Panc1 (cell line): ENCODE measurements around the gene CEP162. TPM values are rescaled to one million over a fixed set of nuclear protein-coding genes. Genes with fewer than 3 reads are reported as not detected.
"Not testable (repeated sequence)": the region's sequence is repeated elsewhere in the genome, so short reads cannot be mapped to it uniquely, and the experiment has no call there.

ENCODE experiments used
- ATAC-seq: fragments of 200-7000 bp; cut with Tn5 transposase; 2 replicates; pipeline ENCODE4 v1.9.1; 2020; ENCODE audit warnings: mild to moderate bottlenecking, moderate library complexity
- BruUV-seq: library from RNA; stranded (reverse); fragments of 400-500 nt; replicated peaks from 2 replicates; lab custom pipeline; 2021; lab: Mats Ljungman, UMichigan
- CTCF ChIA-PET: fragments of 300-600 bp; sonication (Branson Sonifier 250); formaldehyde crosslinking; loops from one replicate; lab custom pipeline; 2022; ENCODE audit warnings: antibody characterized with exemption; lab: Charles Lee
- POLR2A ChIA-PET: fragments of 300-600 bp; sonication (Branson Sonifier 250); formaldehyde crosslinking; loops from one replicate; lab custom pipeline; 2022; ENCODE audit warnings: antibody characterized with exemption; lab: Charles Lee
- DNase-seq: peaks from one replicate; pipeline ENCODE4 v3.0.0-alpha.2; 2010; ENCODE audit warnings: low read depth, low spot score
- H3K27ac ChIP-seq: 2 replicates; pipeline ENCODE4 v1.5.1; 2011; ENCODE audit warnings: mild to moderate bottlenecking, low read length, inconsistent platforms
- H3K27me3 ChIP-seq: fragments of 200-500 bp; sonication (Bioruptor generic); 2 replicates; pipeline ENCODE4 v1.6.0; 2014; ENCODE audit warnings: low read length, inconsistent platforms; ENCODE audit not compliant: control insufficient read depth, insufficient read depth
- H3K36me3 ChIP-seq: fragments of 200-500 bp; sonication (Bioruptor generic); 2 replicates; pipeline ENCODE4 v1.5.1; 2014; ENCODE audit warnings: inconsistent platforms, mild to moderate bottlenecking, low read length, moderate library complexity; ENCODE audit not compliant: control insufficient read depth, insufficient read depth
- H3K4me1 ChIP-seq: 2 replicates; pipeline ENCODE4 v1.5.1; 2011; ENCODE audit warnings: inconsistent platforms, mild to moderate bottlenecking, low read length, moderate library complexity; ENCODE audit not compliant: control insufficient read depth, insufficient read depth
- H3K4me3 ChIP-seq, 2 experiments: 2 replicates each; pipeline ENCODE4 v1.5.1; 2011 to 2012; ENCODE audit warnings: low read depth in 2 of 2, low read length in 2 of 2, mild to moderate bottlenecking in 2 of 2, inconsistent platforms in 1 of 2, moderate library complexity in 1 of 2
- H3K9me3 ChIP-seq: fragments of 200-500 bp; sonication (Bioruptor generic); 2 replicates; pipeline ENCODE4 v1.5.1; 2014; ENCODE audit warnings: low read depth, mild to moderate bottlenecking, inconsistent platforms, low read length, moderate library complexity; ENCODE audit not compliant: control insufficient read depth, insufficient read depth
- POLR2AphosphoS5 ChIP-seq: IDR thresholded peaks from 2 replicates; pipeline ENCODE4 v1.6.1; 2012; ENCODE audit warnings: mild to moderate bottlenecking, low read depth, low read length, moderate library complexity
- REST ChIP-seq, 2 experiments: IDR thresholded peaks; 2 replicates each; pipeline ENCODE4 v1.6.1; 2011 to 2012; ENCODE audit warnings: low read depth in 2 of 2, control low read depth in 1 of 2, low read length in 1 of 2, mild to moderate bottlenecking in 1 of 2, moderate library complexity in 1 of 2; ENCODE audit not compliant: insufficient read depth in 1 of 2
- SIN3A ChIP-seq: IDR thresholded peaks from 2 replicates; pipeline ENCODE4 v1.6.1; 2012; ENCODE audit warnings: low read depth, mild to moderate bottlenecking, low read length, moderate library complexity, borderline replicate concordance; ENCODE audit not compliant: insufficient read depth
- TCF7L2 ChIP-seq: IDR thresholded peaks from 2 replicates; pipeline ENCODE4 v1.6.1; 2011; ENCODE audit warnings: mild to moderate bottlenecking, low read depth, low read length, inconsistent platforms
- in situ Hi-C: cut with HindIII; loops from 2 replicates; pipeline ENCODE4 v1.10.0; 2016; ENCODE audit warnings: low sequenced_read_pairs, low pct_unique_long_range_greater_than_20kb
- intact Hi-C: fragments of 100-400 bp; cut with micrococcal nuclease; formaldehyde crosslinking; loops from one replicate; pipeline ENCODE4 v1.10.0; 2022; ENCODE audit not compliant: unreplicated experiment
- total RNA-seq: library from RNA; stranded (reverse); gene quantifications from one replicate; pipeline ENCODE4 v1.2.1, GENCODE V29; 2021; ENCODE audit not compliant: unreplicated experiment
- TF ChIP-seq, protein P1 (sequence below): fragments of 450-650 bp; IDR thresholded peaks from 2 replicates; pipeline ENCODE4 v1.5.1; 2017; ENCODE audit warnings: mild to moderate bottlenecking

The CEP162 gene
- total RNA-seq, 1 experiment from 2014 or later, result 5.3 TPM

GRCh38 chr6:84166395-84166794, 61.0 kb downstream of the CEP162 start:
- Histone ChIP-seq H3K9me3 (no peaks in the 10 kb centered on the region), H3K27me3 (no peaks in the 10 kb centered on the region), H3K4me1 (no peaks in the 10 kb centered on the region), H3K27ac (no peak overlapping the region), H3K4me3 (no peak overlapping the region), H3K36me3 (peaks cover 2% of the 10 kb centered on the region; the same call in 1 of the 2 replicates)
- in situ Hi-C loops, result no loop called here
- BruUV-seq, result no TSS peak
- POLR2A ChIA-PET, result no interaction called here
- ATAC-seq, result no peak
- no peak for DNase-seq
- intact Hi-C loops, result no loop called here
- CTCF ChIA-PET, result no interaction called here
- TF ChIP-seq REST (IDR thresholded peaks at IDR 0.05; ENCODE audit: insufficient read depth in 1 of 2, low read depth in 2 of 2, low read length in 1 of 2), result no peak
- TF ChIP-seq, protein P1, sequence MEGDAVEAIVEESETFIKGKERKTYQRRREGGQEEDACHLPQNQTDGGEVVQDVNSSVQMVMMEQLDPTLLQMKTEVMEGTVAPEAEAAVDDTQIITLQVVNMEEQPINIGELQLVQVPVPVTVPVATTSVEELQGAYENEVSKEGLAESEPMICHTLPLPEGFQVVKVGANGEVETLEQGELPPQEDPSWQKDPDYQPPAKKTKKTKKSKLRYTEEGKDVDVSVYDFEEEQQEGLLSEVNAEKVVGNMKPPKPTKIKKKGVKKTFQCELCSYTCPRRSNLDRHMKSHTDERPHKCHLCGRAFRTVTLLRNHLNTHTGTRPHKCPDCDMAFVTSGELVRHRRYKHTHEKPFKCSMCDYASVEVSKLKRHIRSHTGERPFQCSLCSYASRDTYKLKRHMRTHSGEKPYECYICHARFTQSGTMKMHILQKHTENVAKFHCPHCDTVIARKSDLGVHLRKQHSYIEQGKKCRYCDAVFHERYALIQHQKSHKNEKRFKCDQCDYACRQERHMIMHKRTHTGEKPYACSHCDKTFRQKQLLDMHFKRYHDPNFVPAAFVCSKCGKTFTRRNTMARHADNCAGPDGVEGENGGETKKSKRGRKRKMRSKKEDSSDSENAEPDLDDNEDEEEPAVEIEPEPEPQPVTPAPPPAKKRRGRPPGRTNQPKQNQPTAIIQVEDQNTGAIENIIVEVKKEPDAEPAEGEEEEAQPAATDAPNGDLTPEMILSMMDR, result no peak
- TF ChIP-seq SIN3A, result no peak
- TF ChIP-seq TCF7L2, result no peak
- no peak for TF ChIP-seq POLR2AphosphoS5

DNA sequence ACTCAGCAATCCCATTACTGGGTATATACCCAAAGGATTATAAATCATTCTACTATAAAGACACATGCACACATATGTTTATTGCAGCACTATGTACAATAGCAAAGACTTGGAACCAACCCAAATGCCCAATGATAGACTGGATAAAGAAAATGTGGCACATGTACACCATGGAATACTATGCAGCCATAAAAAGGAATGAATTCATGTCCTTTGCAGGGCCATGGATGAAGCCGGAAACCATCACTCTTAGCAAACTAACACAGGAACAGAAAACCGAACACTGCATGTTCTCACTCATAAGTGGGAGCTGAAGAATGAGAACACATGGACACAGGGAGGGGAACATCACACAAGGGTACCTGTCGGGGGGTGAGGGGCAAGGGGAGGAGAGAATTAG, 63.1 kb downstream of the CEP162 start:
- in situ Hi-C loops, DNase-seq, POLR2A ChIA-PET, CTCF ChIA-PET, H3K9me3 ChIP-seq, H3K27me3 ChIP-seq, H3K36me3 ChIP-seq, ATAC-seq, intact Hi-C loops, H3K4me3 ChIP-seq, H3K4me1 ChIP-seq, BruUV-seq, H3K27ac ChIP-seq: not testable (repeated sequence)

GRCh38 chr6:84161190-84161589, 66.3 kb downstream of the CEP162 start:
- TF ChIP-seq, protein P1, result no peak
- TF ChIP-seq SIN3A, result no peak
- TF ChIP-seq POLR2AphosphoS5, result no peak
- no peak for TF ChIP-seq REST (IDR thresholded peaks at IDR 0.05; ENCODE audit: insufficient read depth in 1 of 2, low read depth in 2 of 2, low read length in 1 of 2)
- TF ChIP-seq TCF7L2, result no peak
- no peaks in the 10 kb centered on the region for H3K4me1 ChIP-seq
- no peaks in the 10 kb centered on the region for H3K9me3 ChIP-seq
- intact Hi-C loops (no loop called here), in situ Hi-C loops (no loop called here)
- ChIA-PET POLR2A (no interaction called here), CTCF (no interaction called here)
- no peak overlapping the region for H3K27ac ChIP-seq
- no peaks in the 10 kb centered on the region for H3K27me3 ChIP-seq
- H3K36me3 ChIP-seq, result no peaks in the 10 kb centered on the region; the same call in 1 of the 2 replicates
- no peak overlapping the region for H3K4me3 ChIP-seq
- BruUV-seq, result no TSS peak
- ATAC-seq (no peak), DNase-seq (no peak)
